Stimulated activated CD8-positive, alpha-beta memory T cell treated with anti-CD3 and anti-CD28 coated beads, Interleukin-15, amount 100 ng/mL, for 1 hour (primary cell): ENCODE measurements around the gene HOXD12.

Experiments used
- DNase-seq: peaks from one replicate; pipeline ENCODE4 v3.0.0-alpha.2; 2020; ENCODE audit warnings: low read depth

HOXD12 gene

GRCh38 chr2:176099728-176100546 is at the start of gene HOXD12:
Gene HOXD12 (plus strand): TSS chr2:176099795. CDS start chr2:176099802, 7 bp downstream.
- no peak for DNase-seq

DNA sequence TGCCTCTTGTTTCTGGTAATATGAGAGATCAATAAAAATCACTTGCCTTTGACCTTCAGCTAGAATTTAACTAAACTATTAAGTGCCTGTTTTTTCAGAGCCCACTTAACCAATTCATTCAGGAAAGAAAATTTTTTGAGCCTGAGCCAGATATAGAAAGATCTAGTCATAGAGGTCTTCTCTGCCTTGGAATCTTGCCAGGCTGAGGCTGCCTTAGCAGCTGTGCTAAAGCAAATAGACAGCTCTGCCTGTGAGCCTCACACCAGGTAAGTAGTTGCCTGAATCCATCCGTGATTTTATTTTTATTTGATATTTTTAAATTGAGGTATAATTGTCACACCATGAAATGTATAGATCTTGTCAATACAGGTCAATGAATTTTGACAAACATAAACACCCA is 43.2 kb upstream of the HOXD12 start:
- no peak for DNase-seq

GRCh38 chr2:176063958-176064357 is 35.6 kb upstream of the HOXD12 start:
- no peak for DNase-seq

DNA sequence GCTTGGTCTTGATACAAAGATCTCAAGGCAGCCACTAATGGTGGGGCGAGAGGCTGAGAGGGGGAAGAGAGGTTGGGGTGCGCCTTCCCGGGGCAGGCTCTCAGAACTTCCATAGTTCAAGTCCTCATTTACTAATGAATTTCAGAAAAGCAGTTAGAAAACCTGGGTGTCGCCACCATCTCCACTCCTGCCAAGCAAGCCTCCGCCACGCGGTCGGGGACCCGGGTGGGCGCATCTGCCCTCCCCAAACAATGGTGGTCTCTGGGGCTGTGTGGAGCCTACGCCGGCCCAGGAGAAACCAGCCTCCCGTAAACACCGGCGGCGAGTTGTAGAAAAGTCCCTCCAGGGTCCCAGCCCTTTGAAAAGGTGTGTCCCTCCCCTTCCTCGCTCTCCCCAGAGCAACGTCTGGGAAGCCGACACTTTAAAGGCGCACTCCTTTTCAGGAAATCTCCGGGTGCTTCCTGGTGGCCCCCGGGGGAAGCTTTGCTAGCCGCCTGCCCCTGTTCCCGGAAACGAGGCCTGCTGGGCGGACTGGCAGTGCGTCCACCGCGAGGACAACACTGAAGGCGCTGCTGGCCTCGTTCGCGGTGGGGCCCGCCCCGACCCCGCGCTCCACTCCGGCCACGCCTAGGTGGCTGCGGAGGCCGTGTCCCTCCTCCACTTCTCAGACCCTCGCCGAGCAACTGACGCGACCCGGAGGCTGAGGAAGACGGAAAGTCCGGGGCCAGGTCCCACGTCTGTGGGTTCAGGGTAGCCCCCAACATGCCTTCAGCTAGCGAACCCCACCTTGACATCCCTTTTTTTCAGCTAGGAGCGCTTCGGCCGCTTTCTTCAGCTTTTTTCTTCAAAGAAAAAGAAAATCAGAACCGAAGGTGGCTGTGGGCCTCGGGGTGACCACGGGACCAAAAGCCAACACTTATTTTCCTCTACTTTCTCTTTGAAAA is 32.7 kb upstream of the HOXD12 start:
- no peak for DNase-seq

DNA sequence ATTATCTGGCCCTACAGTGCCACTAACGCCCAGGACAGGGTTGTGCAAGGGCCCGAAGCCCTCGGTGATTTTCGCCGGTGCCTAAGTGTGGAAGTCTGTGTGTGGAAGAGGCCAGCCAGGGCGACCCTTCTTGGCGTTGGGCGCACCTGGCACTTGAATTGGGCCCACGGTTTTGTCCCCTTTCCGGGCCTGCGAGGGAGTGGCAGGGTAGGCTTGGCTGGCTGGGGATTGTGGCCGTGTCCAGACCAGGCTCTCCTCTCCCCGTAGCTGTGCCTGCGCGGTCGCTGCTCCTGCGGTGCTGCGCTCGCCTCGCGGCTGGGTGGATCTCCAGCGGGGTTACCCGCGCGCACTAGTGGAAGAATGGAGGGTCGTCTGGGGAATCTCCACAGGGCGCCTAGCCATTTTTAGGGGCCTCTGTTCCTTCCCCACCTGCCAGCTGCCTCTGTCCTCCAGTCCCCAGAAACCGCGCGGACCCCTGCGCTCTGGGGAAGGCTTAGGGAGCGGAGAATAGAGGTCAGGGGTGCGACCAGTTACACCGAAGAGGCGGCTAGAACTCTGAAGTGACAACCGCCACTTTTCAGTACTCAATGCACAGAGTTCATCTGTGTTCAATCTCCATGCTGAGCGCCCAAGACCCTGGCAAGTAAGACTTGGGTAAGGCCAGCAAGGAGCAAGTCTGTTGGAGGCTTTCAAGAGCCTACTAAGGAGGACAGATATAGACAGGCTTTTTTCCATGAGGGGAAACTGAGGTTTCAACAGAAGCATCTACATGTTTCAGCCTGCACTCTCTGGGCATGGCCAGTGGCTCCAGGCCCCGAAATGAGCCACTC is 31.8 kb upstream of the HOXD12 start:
- no peak for DNase-seq

- DNase-seq = no peak
These were observed 31.2 kb upstream of the HOXD12 start for GRCh38 chr2:176068419-176068832.

- DNase-seq = no peak
These were observed 28.0 kb upstream of the HOXD12 start for GRCh38 chr2:176071330-176072291.

DNA sequence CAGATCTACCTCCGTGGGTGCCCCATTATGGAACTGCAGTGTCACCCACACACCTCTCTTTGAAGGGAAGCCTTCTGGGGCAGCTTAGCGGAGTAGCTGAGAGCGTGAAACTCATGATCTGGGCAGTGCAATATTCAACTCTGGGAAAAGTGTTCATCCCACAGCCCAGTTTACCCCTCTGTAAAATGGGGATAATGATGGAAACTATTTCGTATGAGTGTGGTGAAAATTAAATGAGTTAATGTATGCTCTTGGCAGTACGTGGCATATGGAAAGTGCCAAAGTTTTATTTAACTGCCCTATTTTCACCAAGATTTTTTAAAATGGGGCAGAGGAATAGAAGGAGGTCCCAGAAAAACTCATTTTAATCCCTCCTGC is 27.3 kb upstream of the HOXD12 start:
- no peak for DNase-seq

GRCh38 chr2:176072951-176073904 is 26.4 kb upstream of the HOXD12 start:
- DNase-seq = no peak

DNA sequence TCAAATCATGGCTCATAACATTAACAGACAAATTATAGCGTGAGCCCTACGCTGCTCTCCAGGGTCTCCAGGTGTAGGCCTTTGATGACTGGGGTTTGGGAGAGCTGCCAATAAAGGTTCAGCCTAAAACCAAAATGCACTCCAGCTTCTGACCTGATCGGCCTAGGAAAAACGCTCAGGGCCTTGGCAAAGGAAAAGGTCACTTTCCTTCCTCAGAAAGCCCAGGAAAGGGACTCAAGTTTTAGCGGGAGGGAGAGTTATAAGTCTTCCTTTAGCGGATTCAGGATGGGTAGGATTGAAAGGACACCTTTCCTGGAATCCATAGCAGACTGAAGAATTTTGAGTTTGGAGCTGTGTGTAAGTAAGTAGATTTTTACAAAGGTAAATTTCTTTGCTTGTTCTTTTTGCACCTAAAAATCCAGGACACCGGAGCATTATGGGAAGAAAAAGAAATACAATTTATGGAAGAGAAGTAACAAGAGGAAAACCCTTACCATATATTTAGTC is 24.6 kb upstream of the HOXD12 start:
- DNase-seq = no peak

DNA sequence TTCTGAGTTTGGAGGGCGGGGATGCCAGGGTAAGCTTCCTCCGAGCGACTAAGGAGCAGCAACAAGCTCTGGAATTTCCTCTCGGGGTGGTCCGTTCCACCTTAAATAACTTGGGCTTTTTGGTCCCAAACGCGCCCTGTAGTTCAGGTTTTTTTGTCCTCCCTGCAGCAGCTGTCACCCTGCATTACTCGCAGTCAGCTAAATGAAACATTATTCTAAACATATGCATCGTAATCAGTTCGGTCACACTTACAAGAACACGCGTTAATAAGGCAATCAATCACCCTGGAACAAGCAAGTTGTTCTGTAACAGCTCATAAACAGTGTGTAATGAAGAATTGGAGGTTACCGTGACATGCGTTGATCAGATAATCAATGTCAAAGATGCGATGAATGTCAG is 24.1 kb upstream of the HOXD12 start:
- DNase-seq = no peak

DNA sequence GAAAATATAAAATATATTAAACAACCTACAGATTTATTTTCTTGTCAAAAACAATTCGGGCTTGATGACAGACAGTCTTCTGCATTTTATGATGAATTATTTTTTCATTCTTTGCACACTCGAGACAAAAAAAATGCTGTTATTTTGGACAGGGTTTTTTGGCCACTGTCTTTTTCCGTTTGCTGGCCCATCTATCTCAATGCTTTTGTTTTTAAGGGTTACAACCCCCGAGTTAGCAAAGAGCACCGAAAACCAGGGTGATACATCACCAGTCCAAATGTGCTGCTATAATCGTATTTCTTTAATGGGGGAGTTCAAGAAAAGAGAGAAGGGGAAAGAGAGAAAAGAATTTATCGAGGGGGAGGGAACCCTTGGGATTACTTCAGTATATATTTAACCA is 23.5 kb upstream of the HOXD12 start:
- DNase-seq = no peak

- DNase-seq = no peak
These were observed 22.8 kb upstream of the HOXD12 start for GRCh38 chr2:176076796-176077195.

DNA sequence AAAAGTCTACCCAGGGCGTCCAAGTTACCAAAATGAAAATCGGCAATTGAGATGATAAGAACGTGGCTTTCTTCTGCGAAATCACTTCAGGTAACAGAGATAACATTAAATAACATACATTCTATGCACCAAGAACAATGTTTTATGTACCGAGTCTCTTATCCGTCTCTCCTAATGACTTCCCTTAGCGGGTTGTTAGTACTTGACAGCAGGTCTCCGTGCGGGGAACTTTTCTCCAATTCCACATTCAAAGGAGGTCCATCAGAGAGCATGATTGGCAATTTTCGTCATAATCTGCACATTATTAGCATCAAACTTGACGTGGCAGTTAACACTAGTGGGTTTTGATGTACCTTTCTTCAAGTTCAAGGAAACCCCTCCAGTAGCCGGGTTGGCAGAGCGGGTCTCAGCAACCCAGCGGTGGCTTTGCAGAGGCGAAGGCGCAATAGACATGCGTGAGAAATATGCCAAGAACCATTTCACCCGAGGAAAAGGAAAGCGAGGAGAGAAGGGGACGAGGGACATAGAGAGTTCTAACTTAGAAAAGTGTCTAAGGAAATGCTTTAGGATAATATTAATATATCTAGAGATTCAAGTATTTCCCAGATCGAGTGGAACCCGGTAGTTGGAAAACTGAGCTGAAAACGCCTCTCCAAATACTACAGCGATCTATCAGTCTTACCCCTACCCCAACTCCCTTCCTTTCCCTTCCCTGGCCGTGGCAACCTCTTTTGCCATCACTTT is 20.9 kb upstream of the HOXD12 start:
- no peak for DNase-seq

GRCh38 chr2:176079285-176079830 is 20.2 kb upstream of the HOXD12 start:
- DNase-seq = no peak

- DNase-seq = no peak
These were observed 19.6 kb upstream of the HOXD12 start for GRCh38 chr2:176079831-176080539.

DNA sequence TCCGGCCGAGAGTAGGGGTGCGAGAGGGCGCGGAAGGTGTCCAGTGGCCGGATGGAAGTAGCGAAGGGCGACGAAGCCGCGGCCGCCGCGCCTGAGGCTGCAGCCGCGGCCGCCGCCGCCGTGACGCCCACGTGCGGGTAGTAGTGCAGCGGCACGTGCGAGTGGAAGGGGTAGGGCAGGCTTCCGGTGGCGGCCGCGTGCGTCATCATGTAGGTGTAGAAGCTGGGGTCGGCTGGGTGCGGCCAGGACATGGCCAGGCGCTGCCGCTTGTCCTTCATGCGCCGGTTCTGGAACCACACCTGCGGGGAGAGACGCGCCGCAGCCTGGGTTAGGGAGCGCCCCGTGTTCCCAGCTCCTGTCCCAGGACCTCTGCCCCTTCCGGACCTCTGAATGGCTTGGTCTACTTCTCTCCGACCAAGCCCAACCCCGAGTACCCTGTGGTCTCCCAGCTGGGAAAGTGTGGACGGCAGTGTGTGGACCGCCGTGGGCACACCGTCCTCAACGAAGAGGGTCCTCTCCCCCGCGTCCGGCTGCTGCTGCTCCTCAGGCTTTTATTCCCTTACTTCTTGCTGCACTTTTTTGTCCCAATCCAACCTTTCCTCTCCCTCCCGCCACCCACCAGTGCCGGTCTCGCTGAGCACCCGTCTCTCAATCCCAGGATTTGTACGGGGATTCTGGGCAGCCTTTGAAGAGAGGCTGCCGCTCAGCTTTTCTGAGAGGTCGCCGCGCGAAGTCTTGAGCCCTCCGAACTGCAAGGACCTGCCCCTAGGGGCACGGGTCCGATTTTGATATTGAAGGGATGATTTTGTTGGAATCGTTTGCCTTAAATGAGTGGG is 18.8 kb upstream of the HOXD12 start:
- DNase-seq = no peak
